Tongue (tissue), 2 donors: Measurements from ENCODE around the gene CRHR1. TPM values are rescaled to one million over a fixed set of nuclear protein-coding genes. Genes with fewer than 3 reads are reported as not detected.
"Not testable (repeated sequence)": the region's sequence is repeated elsewhere in the genome, so short reads cannot be mapped to it uniquely, and the experiment has no call there.

ENCODE experiments used
- DNase-seq: peaks from one replicate; pipeline ENCODE4 v3.0.0-alpha.2; 2015
- total RNA-seq: library from RNA; depleted of rRNA; stranded (reverse); fragments of >200 nt; gene quantifications from one replicate; pipeline ENCODE4 v1.2.3, GENCODE V29; 2014

Gene CRHR1
- total RNA-seq, 1 donor from 2014 or later, result 0.41 TPM

DNA sequence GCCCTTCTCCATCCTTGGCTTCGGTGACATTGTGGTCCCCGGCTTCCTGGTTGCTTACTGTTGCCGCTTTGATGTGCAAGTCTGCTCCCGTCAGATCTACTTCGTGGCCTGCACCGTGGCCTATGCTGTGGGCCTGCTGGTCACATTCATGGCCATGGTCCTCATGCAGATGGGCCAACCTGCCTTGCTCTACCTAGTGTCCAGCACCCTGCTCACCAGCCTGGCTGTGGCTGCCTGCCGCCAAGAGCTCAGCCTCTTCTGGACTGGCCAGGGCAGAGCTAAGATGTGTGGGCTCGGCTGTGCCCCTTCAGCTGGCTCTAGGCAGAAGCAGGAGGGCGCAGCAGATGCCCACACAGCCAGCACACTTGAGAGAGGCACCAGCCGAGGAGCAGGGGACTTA lies 62.1 kb downstream of the CRHR1 start:
- DNase-seq, result no peak

DNA sequence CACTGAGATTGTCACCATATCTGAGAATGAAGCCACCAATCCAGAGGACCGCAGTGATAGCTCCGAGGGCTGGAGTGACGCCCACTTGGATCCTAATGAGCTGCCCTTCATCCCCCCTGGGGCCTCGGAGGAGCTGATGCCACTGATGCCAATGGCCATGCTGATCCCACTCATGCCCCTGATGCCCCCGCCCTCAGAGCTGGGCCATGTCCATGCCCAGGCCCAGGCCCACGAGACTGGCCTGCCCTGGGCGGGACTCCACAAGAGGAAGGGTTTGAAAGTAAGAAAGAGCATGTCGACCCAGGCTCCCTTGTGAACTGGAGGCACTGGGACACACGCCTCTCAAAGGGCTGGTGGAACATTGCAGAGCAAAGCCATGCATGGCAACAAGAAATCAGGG lies 62.5 kb downstream of the CRHR1 start:
- DNase-seq, result no peak

DNA sequence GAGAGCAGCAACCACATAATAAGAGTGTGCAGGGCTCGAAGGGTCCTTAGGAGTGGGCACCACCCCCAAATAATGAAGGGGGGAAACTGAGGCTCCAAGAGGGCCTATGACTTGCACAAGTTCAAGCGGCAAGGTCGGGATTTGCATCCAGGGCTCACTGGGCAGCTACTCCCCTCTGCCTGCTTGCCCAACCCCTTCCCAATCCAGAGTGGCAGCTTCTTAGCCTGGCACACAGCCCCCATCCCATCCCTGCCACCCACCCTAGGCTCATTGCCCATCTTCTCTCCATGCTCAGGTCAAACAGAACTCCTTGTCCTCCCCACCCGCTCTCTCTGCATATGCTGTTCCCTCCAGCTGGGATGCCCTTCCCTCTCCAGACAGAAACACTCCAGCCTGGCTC lies 63.0 kb downstream of the CRHR1 start:
- DNase-seq, result no peak

DNA sequence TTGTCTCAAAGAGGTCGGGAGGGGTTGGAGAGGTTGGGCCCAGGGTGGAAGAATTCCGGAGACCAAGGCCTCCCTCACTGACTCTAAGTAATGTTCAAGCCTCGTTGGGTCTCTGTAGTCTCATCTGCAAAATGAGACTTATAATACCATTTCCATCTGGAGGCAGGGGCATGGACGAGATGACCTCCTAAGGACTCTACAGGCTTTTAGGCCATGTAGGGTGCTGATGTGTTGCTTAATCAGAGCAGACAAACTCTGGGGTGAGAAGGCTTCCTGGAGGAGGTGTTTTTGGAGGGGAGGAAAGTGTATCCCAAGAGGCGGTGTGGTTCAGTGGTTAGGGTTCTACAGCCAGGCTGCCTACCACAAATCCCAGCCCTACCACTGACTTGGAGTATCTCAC lies 63.6 kb downstream of the CRHR1 start:
- no peak for DNase-seq

DNA sequence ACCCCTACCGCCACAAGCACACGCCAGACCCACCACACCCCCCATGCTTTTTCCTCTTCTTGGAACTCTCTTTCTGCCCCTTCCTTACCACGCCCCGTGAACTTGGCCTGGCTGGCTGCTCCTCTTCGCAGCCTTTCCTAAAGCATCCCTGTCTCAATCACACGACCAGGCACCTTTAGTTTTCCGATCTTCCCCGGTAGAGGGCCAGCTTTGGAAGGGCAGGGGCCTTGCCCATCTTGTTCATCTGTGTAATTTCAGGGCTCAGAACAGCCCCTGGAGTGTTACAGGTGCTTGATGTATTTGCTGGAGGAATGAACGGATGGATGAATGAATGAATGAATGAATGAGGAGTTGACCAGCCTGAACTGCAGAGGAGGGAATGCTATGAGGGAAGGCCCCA lies 64.3 kb downstream of the CRHR1 start:
- no peak for DNase-seq

DNA sequence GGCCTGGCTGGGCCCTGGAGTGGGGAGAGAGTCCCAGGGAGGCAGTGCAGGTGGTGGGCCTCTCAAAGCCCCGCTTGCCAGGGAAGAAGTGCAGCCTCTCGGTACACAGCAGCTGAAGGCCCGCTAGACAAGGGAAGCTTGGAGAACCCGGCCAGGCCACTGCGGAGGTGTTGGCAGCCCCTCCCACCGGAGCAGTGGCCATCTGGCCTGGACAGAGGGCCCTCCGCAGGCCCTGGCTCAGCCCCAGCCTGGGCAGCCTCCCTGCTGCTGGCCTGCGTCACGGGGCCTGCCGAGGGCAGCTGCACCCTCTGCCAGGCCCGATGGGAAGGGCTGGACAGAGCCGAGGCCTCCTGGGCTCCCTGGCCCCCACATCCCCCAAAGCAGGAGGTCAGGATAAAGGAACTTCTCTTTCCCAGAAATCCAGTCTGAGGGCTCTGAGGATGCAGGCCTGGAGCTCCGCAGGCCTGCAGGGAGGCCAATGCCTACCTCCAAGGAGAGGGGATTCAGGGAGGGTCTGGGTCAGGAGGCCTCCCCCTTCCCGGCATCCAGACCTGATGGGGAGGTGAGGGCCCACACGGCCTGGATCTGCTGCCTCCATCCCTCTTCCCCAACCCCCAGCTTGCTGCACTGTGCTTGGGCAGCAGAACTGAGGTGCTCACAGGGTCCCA lies 64.9 kb downstream of the CRHR1 start:
- no peak for DNase-seq

DNA sequence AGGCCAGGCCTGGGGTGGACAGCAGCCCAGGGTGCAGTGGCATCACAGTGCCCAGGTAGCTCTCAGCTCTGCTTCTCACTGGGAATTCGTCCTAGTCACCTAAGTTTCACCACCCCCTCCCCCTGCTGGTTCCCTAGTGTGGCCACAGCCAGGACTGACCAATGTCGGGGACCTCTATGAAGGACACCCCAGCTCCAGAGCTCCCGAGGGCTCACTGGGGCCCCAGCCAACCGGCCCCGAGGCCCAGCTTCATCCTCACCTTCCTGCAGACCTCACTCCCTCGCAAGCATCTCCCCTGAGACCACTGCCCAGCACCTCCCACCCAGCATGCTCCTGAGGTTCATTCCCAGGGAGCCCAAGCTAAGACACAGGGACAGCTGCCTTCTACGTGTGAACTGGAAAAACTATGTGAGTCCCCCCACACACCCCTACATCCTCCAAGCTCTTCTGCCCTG lies 65.4 kb downstream of the CRHR1 start:
- no peak for DNase-seq

DNA sequence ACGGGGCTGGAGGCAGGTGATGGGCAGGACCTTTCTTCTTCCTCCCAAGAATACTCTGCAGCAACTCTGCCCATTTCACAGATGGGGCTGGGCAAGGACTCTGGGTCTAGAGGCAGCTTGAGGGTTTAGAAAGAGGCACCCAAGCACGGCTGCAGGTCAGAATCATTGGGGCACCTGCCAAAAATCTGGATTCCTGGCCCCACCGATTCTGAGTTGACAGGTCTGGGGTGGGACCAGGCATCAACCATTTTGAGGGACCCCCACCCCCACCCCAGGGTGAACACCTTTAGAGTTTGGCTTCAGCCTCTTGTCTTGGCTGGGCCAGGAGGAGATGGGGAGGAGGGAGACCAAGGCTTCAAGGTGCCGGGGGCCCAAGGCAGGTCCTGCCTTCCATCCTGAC lies 65.9 kb downstream of the CRHR1 start:
- DNase-seq, result no peak

DNA sequence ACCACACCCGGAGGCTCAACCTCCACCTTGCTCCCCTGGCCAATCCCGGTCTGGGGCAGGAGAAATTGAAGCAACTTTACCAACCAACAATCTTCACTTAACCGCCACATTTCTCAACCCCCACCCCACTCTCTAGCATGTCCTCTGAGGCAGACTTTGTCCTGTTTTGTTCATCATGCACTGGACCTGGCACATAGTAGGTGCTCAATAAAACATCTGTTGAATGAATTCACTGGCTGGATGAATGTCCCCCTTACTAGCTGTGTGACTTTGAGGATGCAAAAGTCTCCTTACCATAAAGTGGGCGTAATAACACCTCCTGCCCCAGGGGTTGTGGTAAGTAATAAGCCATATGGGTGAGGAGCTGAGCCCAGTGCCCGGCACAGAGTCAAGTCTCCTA lies 66.3 kb downstream of the CRHR1 start:
- no peak for DNase-seq

DNA sequence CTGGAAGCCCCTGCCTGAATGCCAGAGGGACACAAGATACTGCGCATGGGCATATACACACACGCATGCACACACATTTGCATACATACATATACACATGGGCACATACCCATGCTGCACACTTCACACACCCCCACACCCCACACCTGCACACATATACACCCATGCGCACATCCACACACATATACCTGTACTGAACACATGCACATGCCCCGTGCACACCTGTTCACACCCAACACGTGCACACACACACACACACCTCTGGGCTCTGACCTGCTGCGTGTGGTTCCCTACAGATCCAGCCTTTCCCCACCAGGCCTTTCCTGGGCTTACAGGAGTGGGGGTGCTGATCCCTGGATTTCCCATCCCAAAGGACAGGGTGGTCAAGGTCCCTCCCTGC lies 66.9 kb downstream of the CRHR1 start:
- no peak for DNase-seq

DNA sequence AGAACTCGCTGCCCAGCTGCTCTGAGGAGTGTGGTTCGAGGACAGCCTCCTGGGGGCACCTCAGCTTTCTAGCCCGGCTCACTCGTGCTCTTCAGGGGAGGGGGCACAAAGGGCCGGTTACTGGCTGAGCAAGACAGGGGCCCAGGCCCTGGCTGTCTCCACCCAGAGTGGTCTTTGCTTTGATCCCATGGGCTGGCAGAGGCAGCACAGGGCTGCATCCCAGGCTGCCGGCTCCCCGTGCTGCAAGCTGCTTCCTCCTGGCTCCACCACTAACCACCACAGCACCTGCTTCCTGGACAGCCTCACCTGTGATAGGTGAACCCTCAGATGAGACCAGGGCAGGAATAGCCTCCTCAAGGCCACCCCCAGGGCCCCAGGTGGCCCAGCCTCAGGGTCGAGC lies 67.3 kb downstream of the CRHR1 start:
- DNase-seq, result no peak

DNA sequence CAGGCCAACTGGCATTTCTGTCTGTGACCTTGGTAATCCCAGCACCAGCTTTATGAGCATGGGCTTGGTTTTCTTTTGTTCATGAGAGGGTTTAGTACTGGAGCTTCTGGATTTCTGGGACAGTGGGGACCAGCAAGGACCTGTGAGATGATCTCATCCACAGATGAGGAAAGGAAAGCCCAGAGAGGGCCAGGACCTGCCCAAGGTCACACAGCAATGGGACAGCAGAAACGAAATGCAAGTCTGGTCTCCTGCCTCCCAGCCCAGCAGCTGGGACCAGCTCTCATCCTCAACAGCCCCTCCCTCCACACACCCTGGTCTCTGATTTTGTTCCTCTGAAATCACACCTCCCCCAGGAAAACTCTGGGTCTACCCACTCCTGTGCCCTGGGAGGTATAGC lies 67.8 kb downstream of the CRHR1 start:
- DNase-seq, result no peak

DNA sequence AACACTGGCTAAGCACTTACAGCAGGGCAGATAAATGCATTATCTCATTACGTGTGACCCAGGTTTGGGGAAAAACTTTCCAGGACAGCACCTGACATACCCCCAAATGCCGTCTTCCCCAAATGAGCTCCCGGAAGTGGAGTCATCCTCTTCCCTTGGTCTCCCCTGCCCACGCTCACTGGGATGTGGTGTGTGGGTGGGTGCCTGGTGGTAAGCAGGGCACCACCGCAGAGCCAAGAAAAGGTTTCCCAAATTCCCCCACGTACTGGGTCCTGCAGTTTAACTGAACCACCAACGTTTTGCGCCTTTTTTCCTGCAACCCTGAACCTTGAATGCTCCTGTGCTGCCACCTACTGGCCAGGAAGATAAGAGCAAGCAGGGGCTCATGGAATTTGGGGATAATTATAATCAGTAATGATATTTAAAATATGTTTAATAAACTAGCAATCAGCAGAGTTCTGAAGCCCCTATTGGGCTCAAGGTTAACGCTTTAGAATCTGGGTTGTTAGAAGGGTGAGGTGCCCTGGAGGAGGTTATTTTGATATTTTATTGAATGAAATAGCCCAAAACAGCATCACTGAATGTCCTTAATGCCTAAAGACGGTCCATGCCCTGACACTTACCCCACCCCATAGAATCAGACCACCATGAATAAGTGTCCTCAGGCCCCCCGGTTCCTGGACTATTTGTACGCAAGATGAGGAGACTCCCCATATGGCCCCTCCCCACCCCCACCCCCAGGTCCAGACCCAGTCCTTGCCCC lies 68.6 kb downstream of the CRHR1 start:
- peak; percentile 80 for DNase-seq

DNA sequence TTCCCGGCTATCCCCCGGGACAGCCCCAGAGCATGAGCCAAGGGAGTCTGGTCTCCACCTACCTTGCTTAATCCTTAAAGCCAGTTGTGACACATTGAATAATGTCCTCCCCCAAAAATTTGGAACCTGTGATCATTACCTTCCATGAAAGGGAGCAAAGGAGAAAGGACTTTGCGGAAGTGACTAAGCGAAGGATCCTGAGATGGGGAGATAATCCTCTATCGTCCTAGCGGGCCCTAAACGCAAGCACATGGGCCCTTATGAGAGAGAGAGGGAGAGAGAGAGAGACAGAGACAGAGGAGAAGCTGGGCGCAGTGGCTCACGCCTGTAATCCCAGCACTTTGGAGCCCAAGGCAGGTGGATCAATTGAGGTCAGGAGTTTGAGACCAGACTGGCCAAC lies 70.1 kb downstream of the CRHR1 start:
- no peak for DNase-seq

DNA sequence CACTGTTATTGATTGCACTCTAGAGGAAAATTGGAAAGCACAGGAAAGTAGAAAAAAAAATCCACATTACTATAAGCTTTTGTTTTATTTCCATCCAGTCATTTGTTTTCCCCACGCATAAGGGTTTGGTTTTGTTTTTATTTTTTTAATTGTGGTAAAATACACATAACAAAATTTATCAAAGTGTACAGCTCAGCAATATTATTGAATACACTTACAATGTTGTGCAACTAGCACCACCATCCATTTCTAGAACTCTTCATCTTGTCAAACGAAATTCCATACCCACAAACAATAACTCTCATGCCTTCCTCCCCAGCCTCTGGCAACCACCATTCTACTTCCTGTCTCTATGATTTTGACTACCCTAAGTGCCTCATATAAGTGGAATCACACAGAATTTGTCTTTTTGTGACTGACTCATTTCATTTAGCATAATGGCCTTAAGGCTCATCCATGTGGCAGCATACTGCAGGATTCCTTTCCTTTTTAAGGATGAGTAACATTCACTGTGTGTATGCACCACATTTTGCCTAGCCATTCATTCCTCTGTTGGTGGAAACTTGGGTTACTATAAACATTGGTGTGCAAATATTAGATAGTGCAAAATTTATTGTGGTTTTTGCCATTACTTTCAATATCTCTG lies 71.7 kb downstream of the CRHR1 start:
- no peak for DNase-seq

DNA sequence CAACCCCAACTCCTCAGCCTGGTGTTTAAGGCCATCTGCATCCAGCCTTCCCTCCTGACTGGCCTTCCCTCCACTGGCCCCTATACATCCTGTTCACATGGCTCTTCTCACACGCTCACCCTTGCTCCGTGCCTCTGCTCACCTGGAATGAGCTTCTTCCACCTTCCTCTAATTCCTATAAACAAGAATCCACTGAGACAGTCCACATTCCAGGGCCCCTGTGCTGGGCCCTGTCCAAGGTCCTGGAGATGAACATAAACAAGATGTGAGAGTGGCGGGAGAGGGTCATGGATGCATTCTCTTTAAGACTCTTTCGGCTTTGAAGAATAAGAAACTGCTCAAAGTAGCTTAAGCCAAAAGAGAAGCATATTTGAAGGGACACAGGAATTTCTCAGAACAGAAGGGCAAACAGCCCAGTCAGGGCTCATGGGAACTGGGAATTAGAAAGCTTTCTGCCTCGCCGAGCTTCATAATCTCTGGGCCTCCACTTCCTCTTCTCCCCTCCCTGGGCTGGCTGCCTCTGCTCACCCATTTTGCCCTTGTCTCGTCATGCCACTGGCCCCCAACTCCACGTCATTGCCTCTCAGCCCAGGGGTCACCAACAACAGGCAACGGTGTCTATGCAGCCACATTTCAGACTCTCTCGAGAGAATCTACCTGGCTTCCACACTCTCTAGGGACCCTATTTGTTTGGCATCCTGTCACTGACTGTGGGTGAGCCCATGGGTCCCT lies 74.0 kb downstream of the CRHR1 start:
- DNase-seq, result peak; percentile 79

DNA sequence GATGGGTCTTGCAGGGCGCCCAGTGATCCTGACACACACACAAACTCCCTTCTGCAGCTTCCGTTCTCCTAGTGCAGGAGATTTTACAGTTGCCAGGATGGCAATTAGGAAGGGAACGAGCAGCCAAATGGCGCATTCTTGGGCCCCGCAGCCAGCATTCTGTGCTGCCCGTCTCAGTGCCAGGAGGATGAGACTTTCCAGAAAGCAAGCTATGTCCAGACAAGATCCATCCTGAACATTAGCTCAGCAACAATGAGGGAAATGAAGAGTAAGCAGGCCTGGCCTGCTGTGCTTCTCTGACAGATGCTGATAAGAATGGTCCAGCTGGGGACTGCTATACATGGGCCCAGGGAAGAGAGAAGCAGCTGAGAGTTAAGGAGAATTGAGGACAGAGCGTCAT lies 77.0 kb downstream of the CRHR1 start:
- DNase-seq, result no peak

DNA sequence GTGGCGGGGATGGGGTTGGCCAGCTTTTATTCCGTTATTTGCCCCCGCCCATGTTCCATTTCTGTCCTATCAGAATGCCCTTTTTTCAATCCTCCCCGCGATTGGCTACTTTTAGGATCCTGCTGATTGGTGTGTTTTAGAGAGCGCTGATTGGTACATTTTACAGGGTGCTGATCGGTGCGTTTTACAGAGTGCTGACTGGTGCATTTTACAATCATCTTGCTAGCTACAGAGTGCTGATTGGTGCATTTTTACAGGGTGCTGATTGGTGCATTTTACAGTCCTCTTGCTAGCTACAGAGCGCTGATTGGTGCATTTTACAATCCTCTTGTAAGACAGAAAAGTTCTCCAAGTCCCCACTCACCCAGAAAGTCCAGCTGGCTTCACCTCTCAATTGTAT lies 78.0 kb downstream of the CRHR1 start:
- DNase-seq, result not testable (repeated sequence)

DNA sequence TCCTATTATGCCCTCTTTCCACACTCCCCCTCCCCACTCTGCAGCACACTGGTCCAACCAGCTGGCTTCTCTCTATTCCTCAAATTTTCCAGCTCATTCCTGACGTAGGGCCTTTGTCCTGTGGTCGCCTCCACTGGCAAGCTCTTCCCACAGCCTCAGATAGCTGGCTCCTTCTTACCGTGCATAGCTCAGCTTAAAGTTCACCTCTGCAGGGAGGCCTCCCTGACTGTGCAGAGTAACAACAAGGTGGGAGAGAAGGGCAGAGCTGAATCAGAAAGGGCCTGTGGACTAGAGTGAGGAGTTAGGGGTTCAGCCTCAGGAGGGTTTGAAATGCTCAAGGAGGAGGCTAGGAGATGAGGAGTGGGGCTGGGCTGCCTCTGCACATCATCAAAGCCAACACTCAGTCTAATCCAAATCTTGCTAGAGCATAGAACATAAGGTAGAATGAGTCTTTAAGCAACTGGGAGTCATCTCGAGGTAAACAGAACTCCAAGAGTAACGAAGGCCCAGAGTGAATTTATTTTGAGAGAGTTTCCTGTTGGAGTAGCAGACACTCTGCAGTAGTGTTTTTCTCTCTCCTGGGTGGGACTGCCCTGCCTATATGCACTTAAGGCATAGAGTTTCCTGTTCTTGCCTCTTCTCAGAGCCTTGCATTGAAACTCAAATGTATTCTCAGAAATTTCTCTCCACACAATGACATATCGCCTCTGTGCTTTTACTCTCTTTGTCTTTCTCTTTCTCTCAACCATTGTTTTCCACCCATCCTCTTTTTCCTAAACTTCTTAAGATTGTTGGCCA lies 79.9 kb downstream of the CRHR1 start:
- no peak for DNase-seq

DNA sequence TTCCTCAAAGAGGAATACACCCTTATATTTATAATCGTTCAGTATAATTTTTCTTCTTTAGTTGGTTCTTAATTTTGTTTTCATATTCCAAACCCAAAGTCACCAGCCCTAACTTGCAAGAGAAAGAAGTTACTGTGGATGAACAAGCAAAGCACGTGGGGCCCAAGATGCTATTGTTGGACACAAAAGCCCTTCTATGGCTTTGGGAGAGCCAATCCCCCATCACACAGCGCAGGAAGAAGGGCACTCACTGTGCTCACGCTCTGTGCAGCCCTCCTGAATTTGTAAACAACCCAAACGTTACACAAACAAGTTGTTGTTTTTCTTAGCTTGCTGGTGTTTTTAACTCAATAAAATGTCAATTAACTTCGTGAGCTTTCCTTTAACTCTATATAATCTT lies 83.1 kb downstream of the CRHR1 start:
- DNase-seq, result no peak

DNA sequence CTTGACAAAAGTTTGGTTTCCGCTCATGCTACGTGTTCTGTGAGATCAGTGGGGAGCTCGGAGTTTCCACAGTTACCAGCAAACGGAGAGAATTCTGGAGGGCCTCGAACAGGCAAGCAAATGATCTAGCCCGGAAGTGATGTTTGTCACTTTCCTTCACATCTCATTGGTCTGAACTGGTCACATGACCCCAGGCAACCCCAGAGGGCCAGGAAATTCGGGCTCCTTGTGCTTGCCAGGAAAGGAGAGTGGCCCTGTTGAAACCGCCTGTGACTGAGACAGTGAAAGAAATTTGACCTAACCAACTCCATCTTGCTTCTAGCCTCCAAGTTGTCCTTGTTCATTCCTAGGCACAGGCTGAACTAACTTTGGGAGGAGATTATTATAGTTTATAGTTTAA lies 83.6 kb downstream of the CRHR1 start:
- DNase-seq, result no peak

DNA sequence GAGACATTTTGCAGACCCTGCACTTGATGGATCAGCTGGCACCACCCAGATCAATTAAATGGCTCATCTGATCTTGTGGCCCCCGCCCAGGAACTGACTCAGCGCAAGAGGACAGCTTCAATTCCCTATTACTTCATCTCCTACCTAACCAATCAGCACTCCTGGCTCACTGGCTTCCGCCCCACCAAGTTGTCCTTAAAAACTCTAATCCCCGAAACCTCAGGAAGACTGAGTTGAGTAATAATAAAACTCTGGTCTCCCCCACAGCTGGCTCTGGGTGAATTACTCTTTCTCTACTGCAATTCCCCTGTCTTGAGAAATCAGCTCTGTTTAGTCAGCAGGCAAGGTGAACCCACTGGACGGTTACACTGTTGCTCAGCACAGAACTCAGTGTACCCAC lies 84.2 kb downstream of the CRHR1 start:
- DNase-seq, result no peak
